Transverse colon (tissue), 3 donors: ENCODE results near the gene PAX8.

Experiments
- EP300 ChIP-seq: sonication (generic); formaldehyde crosslinking; IDR thresholded peaks from one replicate; pipeline ENCODE4 v1.6.1; 2017; ENCODE audit warnings: antibody characterized with exemption, low read depth
- POLR2A ChIP-seq: fragments of 450-650 bp; IDR thresholded peaks from one replicate; pipeline ENCODE4 v1.6.1; 2016; ENCODE audit warnings: antibody characterized with exemption, mild to moderate bottlenecking, moderate library complexity
- TF ChIP-seq, protein P1 (sequence below), 5 experiments: fragments of 200-600 bp in 3 of 5; fragments of 450-650 bp in 2 of 5; sonication (generic) in 3 of 5; IDR thresholded peaks; 1 replicate in 2 of 5; 2 replicates in 3 of 5; pipeline ENCODE4 v1.5.1; 2016 to 2017; ENCODE audit warnings: antibody characterized with exemption in 5 of 5, inconsistent platforms in 3 of 5, mild to moderate bottlenecking in 2 of 5, moderate library complexity in 1 of 5

DNA sequence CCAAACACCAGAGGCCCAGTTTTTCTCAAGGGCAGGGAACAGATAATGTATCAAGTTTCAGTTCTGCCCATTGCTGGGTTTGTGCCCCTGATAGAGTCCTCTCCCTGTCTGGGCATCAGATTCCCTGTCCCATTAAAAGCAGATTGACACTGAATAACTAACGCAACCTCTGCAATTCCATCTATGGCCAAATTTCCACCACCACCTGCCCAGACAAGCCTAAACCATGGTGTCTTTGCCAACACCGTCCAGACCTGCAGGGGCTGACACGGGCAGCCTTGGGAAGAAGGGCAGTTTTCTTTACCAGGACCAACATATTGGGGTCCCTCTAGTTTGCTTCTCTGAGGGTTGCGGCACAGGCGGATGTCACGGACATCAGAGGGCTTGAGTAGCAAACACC lies 26.4 kb upstream of the PAX8 start:
- TF ChIP-seq, protein P1, sequence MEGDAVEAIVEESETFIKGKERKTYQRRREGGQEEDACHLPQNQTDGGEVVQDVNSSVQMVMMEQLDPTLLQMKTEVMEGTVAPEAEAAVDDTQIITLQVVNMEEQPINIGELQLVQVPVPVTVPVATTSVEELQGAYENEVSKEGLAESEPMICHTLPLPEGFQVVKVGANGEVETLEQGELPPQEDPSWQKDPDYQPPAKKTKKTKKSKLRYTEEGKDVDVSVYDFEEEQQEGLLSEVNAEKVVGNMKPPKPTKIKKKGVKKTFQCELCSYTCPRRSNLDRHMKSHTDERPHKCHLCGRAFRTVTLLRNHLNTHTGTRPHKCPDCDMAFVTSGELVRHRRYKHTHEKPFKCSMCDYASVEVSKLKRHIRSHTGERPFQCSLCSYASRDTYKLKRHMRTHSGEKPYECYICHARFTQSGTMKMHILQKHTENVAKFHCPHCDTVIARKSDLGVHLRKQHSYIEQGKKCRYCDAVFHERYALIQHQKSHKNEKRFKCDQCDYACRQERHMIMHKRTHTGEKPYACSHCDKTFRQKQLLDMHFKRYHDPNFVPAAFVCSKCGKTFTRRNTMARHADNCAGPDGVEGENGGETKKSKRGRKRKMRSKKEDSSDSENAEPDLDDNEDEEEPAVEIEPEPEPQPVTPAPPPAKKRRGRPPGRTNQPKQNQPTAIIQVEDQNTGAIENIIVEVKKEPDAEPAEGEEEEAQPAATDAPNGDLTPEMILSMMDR (IDR thresholded peaks at IDR 0.05): no peak
- no peak for TF ChIP-seq POLR2A
- TF ChIP-seq EP300: no peak
